SU-DHL-6 (cell line): ENCODE results near the gene HEMK1.

Experiments used
- CTCF ChIP-seq: fragments of 200-600 bp; sonication (generic); IDR thresholded peaks from one replicate; pipeline ENCODE4 v1.5.1; 2017; ENCODE audit warnings: antibody characterized with exemption, mild to moderate bottlenecking, low read length, moderate library complexity; ENCODE audit not compliant: insufficient read depth, poor library complexity, severe bottlenecking
- EZH2phosphoT487 ChIP-seq: fragments of 200-600 bp; sonication (generic), shearing (Covaris generic); conservative IDR thresholded peaks from 2 replicates; pipeline ENCODE4 v1.6.1; 2018; ENCODE audit warnings: mild to moderate bottlenecking, antibody characterized with exemption, low read length, moderate library complexity, mixed read lengths

GRCh38 chr3:50551681-50552435 lies 17.5 kb upstream of the HEMK1 start:
- TF ChIP-seq CTCF (no peak), EZH2phosphoT487 (no peak)
